GM21367 (cell line): ENCODE measurements around the gene POP4.
"Not testable (repeated sequence)": the region's sequence is repeated elsewhere in the genome, so short reads cannot be mapped to it uniquely, and the experiment has no call there.

Experiments used
- ATAC-seq: cut with Tn5 transposase; IDR thresholded peaks from one replicate; pipeline ENCODE4 v1.9.1; 2021; ENCODE audit not compliant: unreplicated experiment

The POP4 gene

DNA sequence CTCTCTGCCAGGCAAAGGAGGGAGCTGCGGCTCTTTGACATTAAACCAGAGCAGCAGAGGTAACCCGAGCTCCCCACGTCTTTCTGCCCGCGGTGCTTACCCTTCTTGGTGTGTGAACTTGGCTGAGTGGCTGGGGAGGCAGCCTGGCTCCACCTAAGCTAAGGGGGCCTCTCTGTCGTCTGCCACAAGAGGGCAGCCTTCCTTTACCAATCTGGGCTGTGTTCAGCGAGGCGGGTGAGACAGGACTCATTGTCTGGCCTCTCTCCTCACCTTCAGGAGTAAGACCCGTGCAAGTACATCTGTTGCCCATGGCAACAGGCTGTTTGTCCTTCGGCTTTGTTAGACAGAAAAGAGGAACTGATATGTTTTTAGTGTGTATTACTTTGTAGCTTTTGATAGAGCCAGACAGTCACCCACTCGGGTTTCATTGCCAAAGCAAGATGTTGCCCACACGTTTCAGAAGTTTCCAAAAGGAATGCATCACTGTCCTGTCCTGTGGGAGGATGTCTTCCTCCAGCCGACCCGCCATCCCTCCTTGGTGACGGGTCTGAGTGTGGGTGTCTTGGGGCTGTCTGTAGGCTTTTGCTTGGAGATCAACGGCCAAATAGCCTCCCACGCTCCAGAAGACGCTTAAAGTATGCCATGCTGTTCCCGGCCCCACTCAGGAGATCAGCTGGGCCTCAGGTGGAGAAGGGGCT is 4.6 kb downstream of the POP4 start:
- ATAC-seq, result peak; percentile 62

DNA sequence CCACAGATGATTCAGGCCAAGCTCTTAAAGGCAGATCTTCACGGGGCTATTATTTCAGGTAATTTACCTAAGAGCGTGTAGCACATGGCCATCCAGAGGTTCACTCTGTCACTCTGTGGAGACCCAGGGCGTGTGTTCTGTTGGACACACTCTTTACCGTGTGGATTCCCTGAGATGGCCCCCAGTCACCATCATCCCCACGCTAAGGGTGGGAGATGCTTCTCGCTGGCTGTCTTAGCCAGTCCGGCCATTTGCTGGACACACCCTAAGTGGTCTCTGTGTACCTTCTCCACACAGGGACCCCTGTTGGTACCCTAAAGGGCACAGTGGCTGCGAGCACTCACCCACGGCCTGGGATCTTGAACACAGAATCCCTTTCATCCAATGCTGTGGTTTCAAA is 6.0 kb downstream of the POP4 start:
- ATAC-seq, result no peak

DNA sequence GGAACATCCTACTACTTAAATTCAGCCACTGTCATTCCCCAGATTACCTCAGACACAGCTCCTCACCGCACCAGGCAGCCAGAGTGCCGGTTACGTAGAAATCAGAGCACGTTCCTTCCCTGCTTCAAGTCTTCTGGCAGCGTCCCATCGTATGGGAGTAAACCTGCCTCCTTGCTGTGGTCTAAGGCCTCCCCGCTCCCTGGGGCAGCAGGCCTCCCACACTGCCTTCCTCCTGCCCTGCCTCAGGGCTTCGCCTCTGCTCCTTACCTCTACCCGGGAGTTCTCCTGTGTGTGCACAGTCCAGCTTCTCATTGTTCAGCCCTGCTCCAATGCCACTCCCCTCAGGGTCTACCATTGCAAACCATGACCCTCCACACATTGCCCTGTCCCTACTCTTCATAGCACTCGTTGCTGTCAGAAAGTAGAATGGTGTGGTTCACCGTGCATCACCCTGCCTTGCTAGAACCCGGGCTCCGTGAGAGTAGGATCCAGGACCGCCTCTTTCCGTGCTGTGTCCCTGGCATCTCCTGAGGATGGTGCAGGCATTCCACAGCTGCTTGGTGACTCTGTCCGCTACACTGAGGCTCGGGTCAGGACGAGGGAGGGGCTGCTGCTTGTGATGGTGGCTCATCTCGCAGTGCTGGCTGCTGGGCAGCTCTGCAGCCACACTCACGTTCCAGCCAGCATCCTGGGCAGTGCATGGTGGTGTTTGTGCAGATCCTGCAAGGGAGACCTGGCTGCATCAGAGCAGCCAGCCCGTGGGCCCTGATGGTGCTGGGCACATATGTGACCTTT is 6.9 kb downstream of the POP4 start:
- ATAC-seq, result no peak

DNA sequence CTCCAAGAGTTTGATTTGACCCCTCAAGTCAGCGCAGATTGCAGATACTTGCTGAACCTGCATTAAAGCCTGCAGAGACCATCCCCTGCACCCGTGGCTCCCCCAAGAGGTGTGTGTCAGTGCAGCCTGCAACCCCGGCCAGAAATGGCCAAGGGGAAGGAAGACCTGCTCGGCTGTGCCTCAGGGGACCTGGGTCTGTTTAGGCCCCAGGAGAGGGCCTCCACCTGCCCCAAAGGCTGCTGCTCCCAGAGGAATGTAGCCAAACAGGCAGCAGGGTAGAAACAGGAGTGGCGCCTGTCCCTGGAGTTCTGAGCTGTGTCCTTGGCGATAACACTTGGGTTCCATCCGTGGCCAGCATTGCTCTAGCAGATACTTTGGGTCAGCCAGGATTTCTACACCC is 8.0 kb downstream of the POP4 start:
- no peak for ATAC-seq

DNA sequence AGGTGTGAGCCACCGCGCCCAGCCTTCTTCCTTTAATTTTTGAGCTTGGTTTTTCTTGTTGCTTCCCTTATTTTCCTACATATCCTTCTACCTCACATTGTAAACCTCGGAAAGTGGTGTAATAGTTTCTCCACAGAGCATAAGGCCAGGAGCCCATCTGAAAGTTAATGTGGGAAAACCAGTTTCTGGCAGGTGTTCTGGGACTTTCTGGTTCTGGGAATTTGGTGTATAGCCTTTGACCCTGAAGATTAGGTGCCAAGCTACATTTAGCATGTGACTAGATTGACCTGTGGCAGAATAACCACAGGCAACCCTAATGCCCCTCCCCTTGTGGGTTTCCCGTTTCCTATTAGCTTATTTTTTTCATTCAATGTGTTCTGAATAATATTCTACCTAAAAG is 8.7 kb downstream of the POP4 start:
- no peak for ATAC-seq

DNA sequence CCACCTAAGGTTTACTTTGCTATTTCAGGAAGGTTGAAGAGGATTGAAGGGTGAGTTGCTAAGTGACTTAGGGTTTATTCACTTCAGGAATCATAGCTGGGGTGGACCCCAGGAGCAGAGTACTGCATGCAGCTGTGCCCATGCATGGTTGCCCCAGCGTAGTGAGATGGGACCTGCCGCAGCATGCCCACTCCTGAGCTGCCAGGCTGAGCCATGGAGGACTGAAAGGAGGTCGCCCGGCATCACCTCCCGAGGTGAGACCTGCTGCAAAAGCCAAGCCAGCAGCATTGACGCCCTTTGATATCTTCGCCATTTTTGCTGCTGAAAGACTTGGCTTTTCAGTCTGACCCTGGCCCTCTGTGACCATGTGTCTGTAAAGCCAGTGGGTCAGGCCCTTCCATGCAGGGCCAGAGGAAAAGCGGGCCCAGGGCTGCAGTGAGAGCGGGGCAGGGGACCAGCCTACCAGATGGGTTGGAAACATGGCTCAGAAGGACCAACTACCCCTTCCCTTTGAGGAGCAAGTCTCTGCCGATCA is 9.9 kb downstream of the POP4 start:
- ATAC-seq, result no peak

DNA sequence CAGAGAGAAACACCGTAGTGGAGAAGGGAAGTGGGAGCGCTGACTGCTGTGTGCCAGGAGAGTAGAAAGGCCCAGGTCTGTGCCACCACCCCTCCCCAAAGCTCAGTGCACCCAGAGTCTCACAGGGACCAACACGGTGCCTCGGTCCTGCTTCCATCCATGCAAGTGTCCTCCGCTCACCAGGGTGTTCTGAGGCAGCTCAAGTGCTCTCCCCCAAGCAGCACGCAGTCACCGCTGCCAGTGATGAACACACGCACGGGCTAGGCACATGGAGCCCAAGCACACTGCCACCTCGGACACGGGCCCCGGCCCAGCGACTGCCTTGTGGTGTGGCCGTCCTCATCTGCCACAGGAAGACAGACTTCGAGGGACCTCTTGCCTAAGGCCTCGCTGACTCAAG is 10.5 kb downstream of the POP4 start:
- no peak for ATAC-seq

DNA sequence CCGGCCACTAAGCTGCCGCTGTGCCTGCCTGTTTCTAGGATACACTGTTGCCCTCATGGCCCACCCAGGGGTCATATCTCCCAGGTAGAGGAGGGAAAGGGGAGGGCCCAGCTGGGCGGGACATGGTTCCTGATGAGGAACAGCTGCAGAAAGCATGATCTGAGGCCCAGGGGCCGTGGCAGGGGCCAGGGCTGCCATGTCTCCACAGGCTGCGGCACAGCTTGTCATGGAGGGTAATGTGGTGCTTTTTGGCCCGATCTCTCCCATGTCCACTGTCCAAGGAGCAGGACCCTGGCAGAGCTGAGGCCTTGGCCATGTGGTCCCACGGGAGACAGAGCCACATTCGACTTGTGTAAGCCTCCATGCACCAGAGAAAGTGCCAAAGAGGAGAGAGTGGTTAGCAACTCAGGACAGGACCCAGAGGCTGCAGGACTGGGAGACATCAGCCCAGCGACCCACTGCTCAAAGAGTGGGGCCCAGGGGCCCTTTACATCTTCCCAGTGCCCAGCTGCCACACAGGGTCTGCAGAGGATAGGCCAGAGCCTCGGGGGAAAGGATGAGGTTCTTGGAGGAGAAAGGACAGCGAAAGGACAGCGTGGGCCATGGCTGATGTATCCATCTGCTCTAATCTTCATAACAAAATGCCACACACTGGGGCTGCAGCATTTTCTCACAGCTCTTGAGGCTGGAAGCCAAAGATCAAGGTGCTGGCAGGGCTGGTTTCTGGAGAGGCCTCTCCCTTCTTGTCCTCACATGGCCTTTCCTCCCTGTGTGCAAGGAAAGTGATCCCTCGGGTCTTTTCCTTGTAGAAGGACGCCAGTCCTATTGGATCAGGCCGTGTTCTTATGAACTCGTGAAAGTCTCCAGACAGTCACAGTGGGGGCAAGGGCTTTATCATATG is 11.5 kb downstream of the POP4 start:
- no peak for ATAC-seq

DNA sequence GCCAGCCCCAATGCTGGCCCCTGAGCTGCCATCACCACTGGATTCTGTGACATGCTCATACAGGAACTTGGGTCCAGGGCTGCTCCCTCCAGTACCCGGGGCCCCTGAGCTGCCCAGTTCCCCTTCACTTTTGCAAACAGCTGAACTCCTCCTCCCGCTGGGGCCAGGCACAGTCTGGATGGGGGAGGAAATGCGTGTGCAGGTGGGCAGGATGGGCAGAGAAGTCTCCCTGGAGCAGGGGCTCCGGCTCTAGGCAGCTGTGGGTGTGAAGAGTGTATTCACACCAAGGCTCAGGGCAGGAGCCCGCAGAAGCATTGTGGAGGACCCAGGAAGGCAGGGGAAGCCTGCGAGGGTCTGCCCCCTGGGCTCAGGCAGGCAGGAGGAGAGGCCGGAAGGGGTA is 12.4 kb downstream of the POP4 start:
- no peak for ATAC-seq

DNA sequence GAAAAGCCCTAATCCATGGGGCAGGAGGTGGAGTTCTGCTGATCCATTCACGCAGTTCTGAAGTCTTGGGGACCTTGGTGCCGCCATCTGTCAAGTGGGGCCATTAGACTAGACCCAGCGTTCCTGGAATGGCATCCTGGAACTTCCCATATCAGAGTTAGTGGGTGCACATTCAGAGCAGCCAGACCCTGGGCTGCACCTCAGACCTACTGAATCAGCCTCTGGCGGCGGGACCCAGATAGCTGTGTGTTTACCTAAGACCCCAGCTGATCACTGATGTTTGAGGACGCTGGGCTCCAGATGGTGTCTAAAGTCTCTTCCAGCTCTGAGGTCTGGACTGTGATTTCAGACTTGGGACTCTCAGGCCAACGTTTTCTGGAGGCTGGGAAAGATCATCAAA is 12.8 kb downstream of the POP4 start:
- ATAC-seq, result no peak

DNA sequence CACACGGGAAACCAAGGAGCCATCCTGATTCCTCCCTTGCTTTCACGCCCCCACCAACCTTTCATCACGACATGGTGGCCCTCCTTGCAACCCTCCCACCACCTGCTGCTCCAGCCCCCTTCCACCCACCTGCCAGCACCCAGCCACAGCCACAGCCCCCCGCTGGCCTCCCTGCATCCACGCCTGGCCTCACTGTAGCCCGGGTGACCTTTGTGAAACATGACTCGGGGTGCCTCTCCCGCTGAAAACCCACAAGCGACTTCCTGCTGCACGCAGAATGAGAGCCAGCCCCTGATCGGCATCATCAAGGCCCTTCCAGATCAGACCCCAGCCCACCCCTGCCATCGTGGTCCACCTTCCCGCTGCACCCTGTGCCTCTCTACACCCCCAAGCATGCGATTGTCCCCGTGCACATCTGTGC is 14.9 kb downstream of the POP4 start:
- ATAC-seq, result no peak

DNA sequence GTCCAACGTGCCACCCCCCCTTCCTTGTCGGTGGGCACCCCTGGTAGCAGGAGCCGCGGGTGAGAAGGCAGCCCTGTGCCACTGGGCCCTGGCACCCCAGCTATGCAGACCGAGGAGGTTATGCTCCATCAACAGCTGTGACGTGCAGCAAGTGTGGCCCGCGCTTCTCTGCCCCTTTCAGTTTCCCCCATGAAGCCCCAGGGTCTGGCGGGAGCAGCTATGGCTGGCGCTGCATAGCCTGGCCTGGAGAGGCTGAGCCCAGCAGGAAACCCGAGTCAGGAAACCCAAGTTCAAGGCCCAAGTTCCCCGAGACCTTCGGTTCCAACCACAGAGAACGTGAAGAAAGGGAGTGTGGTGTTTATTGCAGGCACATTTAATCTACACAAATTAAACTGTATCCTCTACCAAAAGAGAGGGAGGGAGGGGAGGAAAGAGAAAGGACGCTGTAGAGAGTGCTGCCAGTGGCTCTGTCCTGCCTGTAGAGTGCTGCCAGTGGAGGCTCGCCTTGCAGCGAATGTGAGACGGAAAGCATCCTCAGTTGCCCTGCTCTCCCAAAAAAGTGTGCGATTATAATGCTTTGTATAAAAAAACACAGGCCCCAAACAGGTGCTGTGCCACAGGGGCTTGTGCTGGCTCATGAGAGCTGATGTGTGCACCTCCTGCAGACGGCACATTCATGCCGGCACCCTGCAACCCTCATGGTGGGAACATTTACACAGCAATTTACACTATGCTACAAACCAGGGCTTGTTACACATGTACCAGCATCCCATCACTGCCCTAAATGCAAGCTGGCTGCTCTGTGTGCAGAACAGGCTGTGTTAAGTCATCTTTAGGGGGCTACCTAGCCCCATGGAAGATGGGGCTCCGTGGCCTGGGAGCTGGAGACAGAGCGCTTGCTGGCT is 16.3 kb downstream of the POP4 start:
- no peak for ATAC-seq

DNA sequence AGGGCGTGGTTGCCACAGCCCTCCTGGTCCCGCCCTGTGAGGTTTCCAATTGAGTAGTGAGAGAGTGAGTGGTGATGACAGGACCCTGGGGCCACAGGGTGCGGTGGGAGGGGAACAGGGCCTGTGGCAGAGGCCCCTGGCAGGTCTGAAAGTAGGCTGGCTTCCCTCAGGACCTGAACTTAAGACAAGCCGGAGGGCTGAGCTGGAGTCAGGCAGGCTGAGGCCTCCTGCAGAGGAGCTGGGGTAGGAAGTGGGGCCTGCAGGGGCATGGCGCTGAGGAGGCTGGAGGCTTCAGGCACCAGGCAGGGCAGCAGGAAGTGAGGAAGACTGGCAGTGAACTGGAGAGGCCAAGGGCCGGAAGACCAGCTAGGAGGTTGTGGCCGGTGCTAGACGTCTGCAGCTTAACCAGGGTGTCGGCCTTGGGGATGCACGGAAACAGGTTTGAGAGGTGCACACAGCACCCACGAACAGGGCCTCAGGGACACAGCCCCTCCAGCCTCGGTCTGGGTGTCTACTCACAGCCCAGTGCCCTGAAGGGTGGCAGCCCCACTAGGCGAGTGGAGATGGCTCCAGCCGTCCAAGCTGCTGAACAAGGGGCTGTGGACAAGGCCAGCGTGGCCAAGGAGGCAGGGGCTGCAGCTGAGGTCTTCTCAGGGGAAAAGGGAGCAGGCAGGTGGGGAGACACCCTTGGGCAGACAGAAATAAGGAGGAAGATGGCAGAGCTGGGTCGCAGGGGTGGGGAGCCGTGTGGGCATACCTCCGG is 17.8 kb downstream of the POP4 start:
- ATAC-seq, result no peak

DNA sequence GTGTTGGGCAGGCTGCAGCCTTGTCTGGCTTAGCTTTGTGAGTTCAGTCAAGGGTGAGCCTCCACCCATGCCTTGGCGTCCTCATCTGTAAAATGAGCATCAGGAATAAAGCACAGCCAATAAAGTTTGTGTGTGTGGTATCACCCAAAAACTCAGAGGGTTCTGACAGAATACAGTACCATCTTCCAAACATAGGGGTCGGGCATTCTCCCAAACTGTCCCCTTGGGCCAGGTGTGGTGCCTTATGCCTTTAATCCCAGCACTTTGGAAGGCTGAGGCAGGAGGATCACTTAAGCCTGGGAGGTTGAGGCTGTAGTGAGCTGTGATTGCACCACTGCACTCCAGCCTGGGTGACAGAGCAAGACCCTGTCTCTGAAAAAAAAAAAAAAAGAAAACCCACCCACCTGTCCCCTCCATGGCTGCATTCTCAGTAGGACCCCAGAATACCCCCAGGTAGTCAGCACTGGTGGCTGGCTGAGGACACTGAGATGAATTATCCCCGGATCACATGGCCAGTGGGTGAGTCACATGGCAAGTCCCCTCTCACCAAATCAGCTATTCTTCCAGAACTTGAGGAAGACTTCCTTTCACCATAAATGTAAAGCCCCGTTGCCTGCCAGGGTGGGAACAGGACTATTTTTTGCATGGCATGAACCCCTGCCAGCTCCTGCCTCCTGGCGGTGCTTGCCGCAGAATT is 18.6 kb downstream of the POP4 start:
- ATAC-seq, result no peak

DNA sequence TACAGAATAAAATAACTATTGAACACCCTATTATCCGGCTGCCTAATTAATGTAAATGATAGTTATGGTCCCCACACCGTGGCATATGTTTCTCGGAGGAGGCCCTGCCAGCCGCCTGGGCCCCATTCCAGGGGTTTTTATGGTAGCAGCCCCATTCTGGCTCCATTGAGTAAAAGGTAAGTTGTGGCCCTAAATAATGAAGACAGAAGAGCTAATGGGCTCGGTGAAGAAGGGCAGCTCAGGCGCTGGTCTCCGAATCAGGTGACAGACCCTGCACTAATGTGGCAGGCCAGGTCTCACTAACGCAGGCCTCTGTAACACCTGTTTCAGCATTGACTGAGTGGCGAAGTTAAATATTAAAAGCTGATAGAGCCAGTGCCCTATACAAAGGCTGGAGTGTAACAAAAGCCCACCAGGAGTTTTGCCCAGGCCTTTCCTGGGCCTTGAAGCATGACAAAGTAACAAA is 19.1 kb downstream of the POP4 start:
- no peak for ATAC-seq

DNA sequence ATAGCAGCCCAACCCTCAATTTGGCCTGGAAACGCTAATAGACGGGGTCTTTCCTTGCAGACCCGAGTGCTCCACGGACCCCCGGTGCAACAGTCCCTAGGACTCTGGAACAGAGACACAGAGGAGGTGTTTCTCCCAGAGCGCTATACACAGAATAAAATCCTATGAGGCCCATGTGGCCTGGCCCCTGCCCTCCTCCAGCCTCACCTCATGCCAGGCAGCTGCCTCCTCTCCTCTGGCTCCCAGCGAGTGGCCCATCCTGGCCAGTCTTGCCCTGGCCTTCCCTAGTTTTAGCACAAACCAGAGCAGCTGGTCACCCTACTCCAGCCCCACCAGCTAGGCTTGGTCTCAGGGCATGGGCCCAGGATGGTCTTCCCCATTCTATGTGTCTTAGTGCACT is 20.3 kb downstream of the POP4 start:
- ATAC-seq, result no peak

DNA sequence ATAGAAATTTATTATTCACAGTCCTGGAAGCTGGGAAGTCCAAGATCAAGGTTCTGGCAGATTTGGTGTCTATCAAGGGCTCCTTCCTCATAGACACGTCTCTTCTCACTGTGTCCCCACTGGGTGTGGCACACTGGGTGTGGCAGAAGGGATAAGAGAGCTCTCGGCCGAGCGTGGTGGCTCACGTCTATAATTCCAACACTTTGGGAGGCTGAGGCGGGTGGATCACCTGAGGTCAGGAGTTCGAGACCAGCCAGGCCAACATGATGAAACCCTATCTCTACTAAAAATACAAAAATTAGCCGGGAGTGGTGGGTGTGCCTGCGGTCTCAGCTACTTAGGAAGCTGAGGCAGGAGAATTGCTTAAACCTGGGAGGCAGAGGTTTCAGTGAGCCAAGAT is 20.7 kb downstream of the POP4 start:
- not testable (repeated sequence) for ATAC-seq

DNA sequence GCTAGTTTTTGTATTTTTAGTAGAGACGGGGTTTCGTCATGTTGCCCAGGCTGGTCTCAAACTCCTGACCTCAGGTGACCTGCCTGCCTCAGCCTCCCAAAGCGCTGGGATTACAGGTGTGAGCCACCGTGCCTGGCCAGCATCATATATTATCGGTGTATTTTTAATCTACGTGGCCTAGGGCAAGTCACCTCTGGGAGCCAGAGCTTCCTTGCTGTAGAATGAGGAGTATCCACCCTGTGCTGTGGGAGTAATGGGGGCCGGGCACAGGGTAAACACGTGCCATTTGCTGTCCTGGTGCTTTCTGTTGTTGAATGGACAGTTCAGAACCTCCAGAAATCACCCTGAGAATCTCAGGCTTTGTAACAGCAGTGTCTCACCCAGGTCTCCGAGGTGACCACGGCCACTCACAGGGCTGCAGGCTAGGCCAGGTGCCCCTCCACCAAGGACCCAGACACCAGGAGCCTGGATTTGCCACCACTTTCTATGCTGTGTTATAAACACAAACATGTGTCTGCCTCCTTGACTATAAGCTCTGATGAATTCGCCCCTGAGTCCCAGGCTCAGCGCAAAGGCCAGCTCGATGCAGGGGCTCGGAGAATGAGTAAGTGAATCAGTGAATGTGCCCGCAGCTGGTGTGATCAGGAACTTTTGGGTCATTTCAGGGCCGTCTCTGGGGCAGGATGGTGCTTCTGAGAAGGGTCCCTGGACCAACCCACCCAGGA is 22.7 kb downstream of the POP4 start:
- no peak for ATAC-seq
